HEK293T (cell line): Measurements from ENCODE around the gene CDC45.

ENCODE experiments used
- ELF4 ChIP-seq: fragments of 450-650 bp; IDR thresholded peaks from 2 replicates; pipeline ENCODE4 v1.6.1; 2017; ENCODE audit warnings: antibody characterized with exemption
- SP1 ChIP-seq: fragments of 450-650 bp; IDR thresholded peaks from 2 replicates; pipeline ENCODE4 v1.6.1; 2017

DNA sequence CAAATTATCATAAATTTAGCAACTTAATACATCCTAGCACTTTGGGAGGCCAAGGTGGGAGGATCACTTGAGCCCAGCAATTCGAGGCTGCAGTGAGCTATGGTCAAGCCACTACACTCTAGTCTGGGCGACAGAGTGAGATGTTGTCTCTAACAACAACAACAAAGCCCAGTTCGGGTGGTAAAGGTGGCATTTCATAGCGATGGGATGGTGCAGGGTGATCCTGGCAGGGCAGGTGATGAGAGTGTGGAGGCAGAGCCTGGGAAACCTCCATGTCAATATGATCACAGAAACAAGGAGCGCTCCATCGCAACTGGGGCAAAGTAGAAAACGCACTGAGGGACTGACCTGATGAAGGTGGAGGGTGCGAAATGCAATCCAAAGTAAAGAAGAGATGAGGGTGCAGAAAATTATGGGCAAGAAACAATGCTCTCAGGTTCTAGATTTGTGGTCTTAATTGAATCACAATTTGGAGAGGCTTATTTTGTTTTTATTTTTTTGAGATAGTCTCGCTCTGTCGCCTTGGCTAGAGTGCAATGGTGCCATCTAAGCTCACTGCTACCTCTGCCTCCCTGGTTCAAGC lies 77.3 kb downstream of the CDC45 start:
- no peak for TF ChIP-seq SP1
- no peak for TF ChIP-seq ELF4
